Ishikawa (cell line): ENCODE measurements around the gene MACROD2.

Source experiments
- CREB1 ChIP-seq: IDR thresholded peaks from 2 replicates; pipeline ENCODE4 v1.6.1; 2012; ENCODE audit warnings: low read depth
- EP300 ChIP-seq: IDR thresholded peaks from 2 replicates; pipeline ENCODE4 v1.6.1; 2012; ENCODE audit warnings: borderline replicate concordance
- FOXM1 ChIP-seq: IDR thresholded peaks from 2 replicates; pipeline ENCODE4 v1.6.1; 2012; ENCODE audit warnings: low read depth, borderline replicate concordance
- YY1 ChIP-seq: IDR thresholded peaks from 2 replicates; pipeline ENCODE4 v1.6.1; 2012; ENCODE audit warnings: low read depth
- ZBTB7A ChIP-seq: IDR thresholded peaks from 2 replicates; pipeline ENCODE4 v1.6.1; 2012; ENCODE audit warnings: low read depth
- TF ChIP-seq, protein P1 (sequence below): IDR thresholded peaks from 2 replicates; pipeline ENCODE4 v1.6.1; 2012

DNA sequence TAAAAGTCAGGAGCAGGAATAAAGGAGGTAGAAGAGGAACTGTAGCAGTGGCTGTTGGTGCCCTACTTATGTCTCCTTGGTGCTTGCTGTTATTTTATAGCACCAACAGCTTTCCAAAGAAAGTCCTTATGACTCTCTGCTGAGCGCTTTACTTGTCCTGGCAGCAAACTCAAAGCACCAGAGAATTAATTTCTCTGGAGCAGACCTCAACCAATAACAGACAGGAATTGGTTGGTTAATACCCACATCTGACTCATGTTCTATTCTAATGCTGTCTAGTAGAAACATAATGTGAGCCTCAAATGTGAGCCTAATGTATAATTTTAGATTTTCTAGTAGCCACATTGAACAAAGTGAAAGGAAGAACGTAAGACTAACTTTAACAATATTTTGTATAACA is 1892.1 kb downstream of the MACROD2 start:
- TF ChIP-seq ZBTB7A = no peak
- TF ChIP-seq, protein P1, sequence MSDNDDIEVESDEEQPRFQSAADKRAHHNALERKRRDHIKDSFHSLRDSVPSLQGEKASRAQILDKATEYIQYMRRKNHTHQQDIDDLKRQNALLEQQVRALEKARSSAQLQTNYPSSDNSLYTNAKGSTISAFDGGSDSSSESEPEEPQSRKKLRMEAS = no peak
- TF ChIP-seq CREB1 = no peak
- TF ChIP-seq EP300 = no peak
- no peak for TF ChIP-seq FOXM1
- no peak for TF ChIP-seq YY1
